Medulla oblongata (tissue), 1 donor: ENCODE results near the gene TRAF3.
"Not testable (repeated sequence)": the region's sequence is repeated elsewhere in the genome, so short reads cannot be mapped to it uniquely, and the experiment has no call there.

Source experiments
- DNase-seq: peaks from one replicate; pipeline ENCODE4 v3.0.0-alpha.2; 2015; ENCODE audit errors: extremely low spot score

The TRAF3 gene

DNA sequence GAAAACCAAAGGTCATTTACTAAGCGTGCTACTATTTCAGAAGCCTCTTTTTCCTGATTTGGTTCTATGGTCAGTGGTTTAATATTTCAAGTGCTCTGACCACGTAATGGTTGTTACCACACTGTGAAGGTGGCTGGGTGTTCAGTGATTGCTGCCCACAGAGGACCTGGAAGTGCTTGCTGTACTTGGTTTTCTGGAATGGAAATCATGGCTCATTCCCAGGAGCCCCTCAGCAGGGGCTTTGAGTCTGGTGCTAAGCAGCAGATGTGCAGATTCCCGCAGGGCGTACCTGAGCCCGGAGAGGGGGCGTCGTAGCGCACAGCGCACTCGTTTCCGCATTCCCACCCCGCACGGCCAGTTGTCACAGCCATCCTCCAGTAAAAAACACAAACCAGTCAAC, 50.5 kb downstream of the TRAF3 start:
- no peak for DNase-seq

DNA sequence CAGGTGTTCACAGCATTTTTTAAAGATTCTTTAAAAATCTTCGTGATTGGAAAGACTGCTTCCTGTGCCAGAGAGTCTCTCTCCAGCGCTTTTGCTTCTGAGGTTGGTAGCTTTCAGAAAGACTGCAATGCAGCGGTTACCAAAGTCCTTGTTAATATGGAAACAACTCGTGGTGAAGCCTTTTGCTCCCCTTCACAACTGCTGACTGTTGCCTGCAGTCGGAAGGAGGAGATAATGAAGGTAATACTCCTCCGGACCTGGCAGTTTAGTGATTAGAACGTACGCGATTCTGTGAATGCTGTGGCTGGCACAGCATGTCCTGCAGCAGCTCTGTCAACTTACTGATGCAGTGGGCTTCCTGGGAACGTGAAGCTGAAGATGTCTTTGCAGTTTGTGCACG, 50.9 kb downstream of the TRAF3 start:
- DNase-seq, result no peak

DNA sequence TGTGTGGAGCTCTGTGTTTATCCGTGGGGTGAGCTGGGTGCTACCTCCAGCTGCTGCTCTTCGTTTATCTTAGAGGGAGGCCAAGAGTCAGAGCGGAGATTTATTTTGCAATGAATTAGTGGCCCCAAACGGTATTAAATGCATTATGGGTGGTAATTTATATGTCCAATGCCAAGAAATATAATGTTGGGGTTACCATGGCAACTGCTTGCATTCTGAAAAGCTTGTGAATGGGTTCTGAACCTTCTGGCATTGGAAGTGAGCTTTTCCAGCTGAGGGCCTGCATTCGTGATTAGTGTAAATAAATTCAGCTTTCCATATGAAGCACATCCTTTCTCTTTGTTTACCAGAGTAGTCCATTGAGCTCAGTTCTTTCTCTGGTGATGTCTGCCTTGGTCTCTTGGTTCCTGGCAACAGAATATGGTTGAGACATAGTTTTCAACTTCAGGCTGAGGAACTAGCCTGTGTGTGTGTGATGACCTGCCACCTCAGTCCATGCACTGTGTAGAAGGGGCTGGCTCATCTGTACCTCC, 51.8 kb downstream of the TRAF3 start:
- DNase-seq, result no peak

DNA sequence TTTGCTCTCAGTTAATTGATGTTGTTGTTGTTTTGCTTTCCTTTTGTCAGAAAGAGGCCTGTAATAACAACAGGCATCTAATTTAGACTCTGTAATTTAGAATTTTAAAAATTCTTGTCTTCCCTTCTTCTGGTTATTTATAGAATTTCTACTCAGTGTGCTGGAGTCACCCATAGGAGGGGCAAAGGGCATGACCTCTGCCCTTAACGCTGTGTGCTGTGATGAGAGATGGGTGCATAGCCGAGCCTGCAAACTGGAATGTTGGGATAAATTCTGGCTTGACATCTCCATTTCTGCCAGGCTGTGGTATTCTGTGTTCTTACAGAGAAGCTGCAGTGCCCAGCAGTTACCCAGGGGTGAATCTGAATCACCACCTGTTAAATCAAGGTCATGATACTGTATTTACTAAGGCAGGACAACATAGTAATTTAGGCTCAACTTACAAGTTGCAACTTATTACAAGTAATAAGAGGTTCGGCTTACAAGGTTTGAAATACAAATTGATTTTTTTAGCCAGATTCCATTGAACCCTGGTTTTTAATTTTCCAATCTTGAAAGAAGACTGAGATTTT, 53.3 kb downstream of the TRAF3 start:
- no peak for DNase-seq

DNA sequence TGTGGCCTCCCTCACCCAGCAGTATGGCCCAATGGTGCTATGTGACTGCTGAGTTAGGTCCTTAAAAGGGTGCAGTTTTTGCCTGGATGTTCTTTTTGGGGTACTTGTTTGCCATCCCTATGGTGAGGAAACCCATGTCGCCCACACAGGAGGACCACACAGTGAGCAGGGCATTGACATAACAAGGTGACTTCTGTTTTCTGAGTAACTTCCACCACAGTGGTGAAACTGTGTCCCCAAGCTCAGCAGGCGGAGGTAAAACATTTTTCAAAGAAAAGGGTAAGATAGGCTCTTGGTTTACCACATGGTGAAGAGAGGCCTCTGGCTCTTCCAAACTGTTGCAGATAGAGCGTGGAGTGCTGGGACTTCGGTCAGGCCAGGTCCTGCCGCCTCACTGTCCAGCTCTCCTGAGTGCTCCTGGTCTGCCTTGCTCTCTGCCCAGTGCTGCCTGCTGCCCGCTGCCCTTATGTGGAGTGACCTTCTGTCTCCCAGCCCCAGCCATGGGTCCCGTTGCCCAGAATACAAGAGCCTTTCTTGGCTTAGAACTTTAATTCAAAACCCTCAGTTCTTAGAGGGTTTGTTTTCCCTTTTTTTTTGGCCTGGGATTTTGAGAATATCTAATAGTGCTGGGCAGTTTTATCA, 54.0 kb downstream of the TRAF3 start:
- peak; percentile 30 for DNase-seq

DNA sequence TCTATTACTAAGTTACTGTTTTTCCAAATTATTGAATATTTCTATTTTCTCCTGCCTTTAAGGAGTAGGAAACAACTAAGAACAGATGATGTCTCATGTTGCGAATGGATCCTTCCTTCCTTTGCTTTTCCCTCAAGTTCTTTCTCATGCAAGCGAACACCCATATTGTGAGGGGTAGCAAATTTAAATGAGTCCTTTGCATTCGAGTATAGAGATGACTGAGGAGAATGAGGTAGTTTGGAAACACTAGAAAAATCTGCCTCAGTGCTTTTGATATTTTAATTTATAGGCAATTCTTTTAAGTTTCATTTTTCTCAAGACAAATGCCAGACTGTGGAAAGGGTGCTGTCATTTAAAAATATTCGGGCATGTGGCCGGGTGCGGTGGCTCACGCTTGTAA, 56.1 kb downstream of the TRAF3 start:
- no peak for DNase-seq

DNA sequence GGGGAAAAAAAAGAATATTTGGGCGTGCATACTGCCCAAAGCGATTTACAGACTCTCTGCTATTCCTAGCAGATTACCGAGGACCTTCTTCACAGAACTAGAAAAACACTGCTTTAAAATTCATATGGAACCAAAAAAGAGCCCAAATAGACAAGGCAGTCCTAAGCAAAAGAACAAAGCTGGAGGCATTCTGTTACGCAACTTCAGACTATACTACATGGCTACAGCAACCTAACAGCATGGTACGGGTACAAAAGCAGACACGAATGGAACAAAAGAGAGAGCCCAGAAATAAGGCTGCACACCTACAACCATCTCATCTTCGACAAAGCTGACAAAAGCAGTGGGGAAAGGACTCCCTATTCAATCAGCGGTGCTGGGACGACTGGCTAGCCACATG, 56.7 kb downstream of the TRAF3 start:
- no peak for DNase-seq

DNA sequence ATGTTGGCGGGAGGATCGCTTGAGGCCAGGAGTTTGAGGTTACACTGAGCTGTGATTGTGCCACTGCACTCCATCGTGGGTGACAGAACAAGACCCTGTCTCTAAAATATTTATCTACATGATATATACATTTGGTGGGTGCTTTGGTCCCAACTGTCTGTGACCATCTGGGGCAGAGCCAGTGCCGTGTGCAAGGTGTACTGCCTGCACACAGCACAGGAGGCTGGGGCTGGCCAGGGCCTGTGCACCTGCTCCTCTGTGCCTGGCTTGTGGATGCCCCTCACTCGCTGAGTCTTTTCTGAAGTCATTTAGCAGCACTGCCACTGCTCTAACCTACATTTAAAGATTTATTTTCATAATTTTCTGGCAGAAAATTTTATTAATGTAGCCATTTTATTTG, 58.7 kb downstream of the TRAF3 start:
- DNase-seq, result no peak

DNA sequence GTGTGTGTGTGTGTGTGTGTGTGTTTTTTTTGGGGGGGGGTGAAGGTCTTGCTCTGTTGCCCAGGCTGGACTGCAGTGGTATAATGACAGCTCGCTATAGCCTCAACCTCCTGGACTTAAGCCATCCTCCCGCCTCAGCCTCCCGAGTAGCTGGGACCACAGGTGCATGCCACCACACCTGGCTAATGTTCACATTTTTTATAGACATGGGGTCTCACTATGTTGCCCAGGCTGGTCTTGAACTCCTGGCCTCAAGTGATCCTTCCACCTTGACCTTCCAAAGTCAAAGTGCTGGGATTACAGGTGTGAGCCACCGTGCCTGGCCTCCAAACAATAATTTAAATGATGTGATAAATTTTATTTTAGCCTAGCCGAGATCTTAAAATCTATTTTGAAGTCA, 59.9 kb downstream of the TRAF3 start:
- DNase-seq, result not testable (repeated sequence)

DNA sequence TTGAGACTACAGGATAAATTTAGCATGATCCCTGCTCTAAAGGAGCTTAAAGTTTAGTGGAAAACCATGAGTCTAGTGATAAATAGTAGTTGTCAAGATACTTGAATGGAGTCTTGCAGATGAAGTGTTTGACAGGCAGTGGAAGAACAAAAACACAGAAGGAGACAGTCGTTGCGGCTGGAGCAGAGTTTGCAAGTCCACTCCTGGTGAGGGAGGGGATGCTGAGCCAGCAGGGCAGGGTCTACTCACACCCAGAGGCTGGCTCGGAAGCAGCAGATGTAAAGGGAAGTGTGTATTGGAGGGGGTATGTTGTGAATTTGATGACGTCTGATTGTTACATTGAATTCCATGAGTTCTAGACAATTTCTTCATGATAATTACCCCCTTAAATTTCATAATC, 61.3 kb downstream of the TRAF3 start:
- no peak for DNase-seq

DNA sequence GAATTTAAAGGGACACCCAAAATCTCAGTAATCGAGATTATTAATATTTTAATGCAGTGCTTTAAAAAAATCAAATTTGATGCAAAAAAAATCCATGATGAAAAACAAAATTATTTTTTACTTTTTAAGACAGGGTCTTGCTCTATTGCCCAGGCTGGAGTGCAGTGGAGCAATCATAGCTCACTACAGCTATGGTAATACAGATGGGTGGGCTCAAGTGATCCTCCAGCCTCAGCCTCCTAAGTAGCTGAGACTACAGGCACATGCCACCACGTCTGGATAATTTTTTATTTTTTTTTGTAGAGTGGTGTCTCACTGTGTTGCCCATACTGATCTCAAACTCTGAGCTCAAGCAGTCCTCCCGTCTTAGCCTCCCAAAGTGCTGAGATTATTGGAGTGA, 62.9 kb downstream of the TRAF3 start:
- DNase-seq, result no peak

DNA sequence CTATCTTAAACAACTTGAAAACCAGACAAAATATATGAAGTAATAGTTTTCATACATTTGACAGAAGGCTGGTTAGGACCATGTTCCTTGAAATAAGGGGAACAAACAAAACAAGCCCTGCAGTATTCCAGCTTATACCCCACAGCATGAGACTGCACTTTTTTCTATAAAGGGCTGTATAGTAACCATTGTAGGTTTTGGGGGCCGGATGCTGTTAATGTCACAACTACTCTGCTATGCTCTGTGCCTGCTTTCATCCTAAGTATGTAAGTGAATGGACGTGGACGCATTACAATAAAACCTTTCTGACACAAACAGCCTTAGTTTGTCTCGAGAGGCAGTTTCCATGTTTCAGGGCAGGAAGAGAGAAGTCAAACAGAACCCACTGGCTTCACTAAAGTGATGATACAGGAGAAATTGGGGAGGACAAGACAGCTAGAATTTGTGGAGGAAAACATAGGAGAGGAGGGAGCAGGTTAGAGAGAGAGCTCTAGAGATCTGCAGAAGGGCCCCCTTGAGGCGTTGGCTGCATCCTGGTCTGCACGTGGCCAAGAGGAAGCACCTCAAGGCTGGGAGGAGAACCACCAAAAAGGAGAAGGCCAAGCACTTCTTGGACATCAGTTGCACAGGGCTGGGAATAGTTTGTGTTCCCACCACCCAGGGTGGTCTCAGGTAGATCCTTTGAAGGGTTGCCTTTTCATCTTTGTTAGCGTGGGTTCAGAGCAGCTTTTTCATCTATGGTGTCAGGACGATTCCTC, 63.7 kb downstream of the TRAF3 start:
- no peak for DNase-seq

DNA sequence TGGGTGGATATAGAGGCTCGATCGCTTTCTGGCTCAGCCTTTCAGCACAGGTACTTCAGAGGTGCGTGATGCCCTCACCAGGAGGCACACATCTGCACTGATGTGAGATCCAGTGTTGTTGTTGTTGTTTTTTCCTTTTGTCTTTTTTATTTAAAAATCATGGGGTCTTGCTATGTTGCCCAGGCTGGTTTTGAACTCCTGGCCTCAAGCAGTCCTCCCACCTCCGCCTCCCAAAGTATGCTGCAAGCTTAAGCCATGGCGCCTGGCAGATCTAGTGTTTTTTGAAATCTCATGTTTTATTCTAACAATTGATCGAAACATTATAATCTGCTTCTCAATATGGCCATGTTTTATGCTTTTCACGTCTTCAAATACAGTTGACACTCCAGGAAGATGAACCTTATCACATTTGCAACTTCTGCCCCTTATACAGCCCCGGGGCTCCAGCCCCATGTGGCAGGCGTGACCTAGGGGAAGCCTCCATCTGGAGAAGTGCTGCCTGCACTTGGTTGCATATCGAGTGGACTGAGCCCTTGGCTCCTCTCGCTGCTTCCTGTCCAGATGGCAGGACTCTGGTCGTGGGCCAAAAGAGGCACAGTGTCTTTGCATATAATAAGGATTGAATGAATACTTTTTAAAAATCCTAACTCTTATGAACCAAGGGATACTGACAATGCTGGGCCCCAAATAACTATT, 71.7 kb downstream of the TRAF3 start:
- DNase-seq, result peak; percentile 51

DNA sequence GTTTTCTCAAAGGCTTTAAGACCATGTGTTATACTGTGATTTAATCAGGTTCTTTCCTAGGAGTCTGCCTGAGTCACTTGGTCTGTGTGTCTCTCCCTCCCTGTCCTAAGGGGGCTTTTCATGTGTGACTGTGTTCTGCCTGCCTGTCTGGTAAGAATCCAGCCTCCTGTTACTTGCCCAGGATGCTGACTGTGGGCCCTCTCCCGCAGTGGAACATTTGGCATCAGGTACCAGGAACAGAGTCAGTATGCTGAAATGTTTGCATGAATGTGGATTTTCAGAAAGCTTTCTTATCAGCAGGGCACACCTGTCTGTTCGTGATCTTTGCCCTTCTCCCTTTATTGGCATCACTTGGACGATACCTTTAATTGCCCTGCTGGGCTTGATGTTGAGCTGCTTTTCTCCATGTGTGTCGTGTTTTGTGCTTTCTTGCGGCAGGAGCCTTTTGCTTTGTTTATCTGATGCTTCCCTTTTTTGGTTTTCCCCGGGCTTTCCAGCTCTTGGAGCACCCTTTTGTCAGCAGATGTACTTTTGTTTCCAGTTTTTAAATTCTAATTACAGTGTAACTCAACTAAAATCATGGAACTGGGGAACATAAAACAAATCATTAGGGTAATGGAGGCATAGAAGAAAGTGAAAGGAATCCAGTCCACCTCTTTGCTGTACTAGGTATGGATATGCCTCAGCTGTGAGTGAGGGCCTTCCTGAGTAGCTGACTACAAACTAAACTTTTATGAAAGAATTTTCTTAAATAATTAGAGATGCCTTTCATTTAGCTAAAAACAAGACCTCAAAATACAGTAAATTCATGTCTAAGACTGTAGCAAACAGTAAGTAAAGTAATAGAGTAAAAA, 72.5 kb downstream of the TRAF3 start:
- DNase-seq, result peak; percentile 53

DNA sequence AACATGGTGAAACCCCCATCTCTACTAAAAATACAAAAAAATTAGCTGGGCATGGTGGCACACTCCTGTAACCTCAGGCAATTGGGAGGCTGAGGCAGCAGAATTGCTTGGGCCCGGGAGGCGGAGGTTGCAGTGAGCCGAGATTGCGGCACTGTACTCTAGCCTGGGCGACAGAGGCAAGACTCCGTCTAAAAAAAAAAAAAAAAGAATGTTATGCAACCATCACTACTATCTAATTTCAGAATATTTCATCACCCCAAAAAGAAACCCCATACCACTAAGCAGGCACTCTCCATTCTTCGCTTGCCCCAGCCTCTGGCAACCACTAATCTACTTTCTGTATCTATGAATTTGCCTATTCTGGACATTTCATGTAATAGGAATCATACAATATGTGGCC, 76.4 kb downstream of the TRAF3 start:
- DNase-seq, result no peak

DNA sequence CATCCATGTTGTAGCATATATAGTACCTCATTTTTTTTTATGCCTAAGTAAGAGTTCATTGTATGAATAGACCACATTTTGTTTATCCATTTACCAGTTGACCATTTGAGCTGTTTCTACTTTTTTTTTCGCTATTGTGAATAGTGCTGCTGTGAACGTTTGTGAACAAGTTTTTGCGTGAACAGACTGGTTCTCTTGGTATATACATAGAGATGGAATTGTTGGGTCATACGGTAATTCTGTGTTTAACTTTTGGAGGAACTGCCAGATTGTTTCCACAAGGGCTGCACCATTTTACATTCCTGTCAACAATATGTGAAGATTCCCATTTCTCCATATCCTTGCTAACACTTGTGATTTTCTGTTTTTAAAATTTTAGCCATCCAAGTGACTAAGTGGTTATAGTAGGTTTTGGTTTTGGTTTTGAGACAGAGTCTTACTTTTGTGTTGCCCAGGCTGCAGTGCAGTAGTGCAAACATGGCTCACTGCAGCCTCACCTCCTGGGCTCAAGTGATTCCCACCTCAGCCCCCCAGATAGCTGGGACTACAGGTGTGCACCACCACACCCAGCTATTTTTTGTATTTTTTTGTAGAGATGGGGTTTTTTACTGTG, 76.9 kb downstream of the TRAF3 start:
- DNase-seq, result no peak

DNA sequence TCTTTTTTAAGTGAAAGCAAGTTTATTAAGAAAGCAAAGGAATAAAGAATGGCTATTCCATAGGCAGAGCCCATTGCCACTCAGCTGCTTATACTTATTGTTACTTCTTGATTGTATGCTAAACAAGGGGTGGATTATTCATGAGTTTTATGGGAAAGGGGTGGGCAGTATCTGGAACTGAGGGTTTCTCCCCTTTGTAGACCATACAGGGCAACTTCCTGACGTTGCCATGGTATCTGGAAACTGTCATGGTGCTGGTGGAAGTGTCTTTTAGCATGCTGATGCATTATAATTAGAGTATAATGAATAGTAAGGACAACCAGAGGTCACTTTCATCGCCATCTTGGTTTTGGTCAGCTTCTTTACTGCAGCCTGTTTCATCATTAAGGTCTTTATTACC, 78.9 kb downstream of the TRAF3 start:
- no peak for DNase-seq

DNA sequence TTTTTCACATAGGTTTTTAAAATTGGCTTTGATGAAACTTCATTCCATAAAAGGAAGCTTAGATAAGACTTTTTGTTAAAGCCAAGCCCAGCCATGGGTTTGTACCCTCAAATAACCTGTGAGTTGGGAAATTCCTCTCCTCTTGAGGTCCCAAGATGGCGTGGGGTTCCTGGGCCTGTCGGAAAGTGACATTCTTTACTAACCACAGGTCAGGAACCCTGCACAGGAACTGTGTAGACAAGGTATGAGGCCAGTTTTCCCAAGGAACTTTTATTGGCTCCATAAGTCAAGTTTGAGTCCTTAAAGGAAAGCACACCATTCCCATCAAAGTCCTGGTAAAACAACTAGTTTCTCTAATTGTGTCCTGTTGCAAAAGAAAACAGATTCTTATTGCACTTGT, 80.2 kb downstream of the TRAF3 start:
- DNase-seq, result no peak

DNA sequence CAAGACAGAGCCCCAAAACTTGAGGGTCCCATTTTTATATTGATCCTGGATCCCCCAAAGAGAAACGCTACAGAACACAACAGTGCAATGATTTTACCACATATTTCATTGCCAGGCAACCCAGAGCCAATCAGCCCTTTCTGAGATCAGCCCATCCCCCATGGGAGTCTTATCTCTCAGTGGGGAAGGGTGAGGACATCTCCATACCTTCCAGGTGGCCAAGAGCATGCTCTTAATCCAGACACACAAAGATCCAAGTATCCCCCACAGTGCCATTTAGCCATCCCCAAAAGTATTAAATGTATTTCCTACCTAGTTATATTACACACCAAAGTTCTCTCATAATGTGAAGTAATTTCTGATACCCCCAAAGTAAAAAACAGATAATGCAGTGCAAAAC, 82.7 kb downstream of the TRAF3 start:
- no peak for DNase-seq

DNA sequence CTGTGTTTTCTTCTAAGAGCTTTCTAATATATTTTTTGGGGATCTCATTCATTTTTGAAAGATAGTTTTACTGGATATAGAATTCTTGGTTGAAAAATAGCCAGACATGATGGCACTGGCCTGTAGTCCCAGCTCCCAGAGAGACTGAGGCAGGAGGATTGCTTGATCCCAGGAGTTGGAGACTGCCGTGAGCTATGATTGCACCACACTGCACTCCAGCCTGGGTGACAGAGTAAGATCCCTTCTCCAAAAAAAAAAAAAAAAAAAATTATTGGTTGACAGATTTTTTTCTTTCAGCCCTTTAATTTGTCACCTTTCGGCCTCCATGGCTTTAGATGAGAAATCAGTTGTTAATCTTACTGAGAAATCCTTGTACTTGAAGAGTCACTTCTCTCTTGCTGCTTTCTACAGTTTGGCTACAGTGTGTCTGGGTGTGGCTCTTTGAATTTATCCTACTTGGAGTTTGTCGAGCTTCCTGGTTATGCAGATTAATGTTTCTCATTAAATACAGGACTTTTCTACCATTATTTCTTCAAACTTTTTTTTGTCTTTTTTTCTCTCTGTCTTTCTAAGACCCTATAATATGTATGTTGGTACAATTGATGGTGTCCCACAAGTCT, 85.0 kb downstream of the TRAF3 start:
- DNase-seq, result no peak

DNA sequence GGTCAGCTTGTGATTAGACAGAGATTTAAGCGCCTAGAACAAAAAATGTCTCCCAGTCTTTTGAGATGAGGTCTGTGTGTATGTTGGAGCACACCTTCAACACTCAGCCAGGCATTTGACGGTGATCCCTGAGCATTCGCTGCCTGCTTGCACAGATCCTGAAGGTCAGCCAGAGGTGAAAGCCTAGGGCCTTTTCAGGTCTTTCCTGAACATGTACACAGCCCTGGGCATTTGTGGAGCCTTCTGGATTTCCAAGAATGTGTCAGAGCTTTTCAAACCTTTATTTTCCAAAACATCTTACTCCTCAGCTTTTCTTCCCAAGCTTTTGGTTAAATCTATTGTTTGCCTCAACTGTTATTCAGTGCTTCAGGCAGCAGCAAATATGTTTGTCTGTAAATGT, 86.1 kb downstream of the TRAF3 start:
- DNase-seq, result no peak
